Measurements from ENCODE around the gene TEN1. TPM values are rescaled to one million over a fixed set of nuclear protein-coding genes. Genes with fewer than 3 reads are reported as not detected.

Gene TEN1
- total and polyA plus RNA-seq, 9 of the 15 experiments (the other 6 are each of a cell fraction or from before 2014, with no cell fraction given): 1.3 to 25.7 (median 10.1) TPM

- TF ChIP-seq CEBPZ (IDR thresholded peaks at IDR 0.05; ENCODE audit: borderline replicate concordance, low read depth, low read length) (no peak), CBX5 (IDR thresholded peaks at IDR 0.05; ENCODE audit: borderline replicate concordance, low read depth) (0 out of 2 replicates have a peak, but pooled peaks have one; percentile 15), ZBTB26 (CRISPR knock-in tag; IDR thresholded peaks at IDR 0.05) (no peak), GTF2B (IDR thresholded peaks at IDR 0.05; ENCODE audit: extremely low read depth, insufficient read length) (no peak), MXD1 (CRISPR knock-in tag; IDR thresholded peaks at IDR 0.05; ENCODE audit: borderline replicate concordance, poor library complexity, severe bottlenecking) (peak; percentile 12), ZNF263 (CRISPR knock-in tag; IDR thresholded peaks at IDR 0.05; ENCODE audit: borderline replicate concordance) (peak; percentile 28; the same call in 1 of the 2 replicates), ZFP1 (CRISPR knock-in tag; IDR thresholded peaks at IDR 0.05) (no peak), ETV6 (IDR thresholded peaks at IDR 0.05; ENCODE audit: borderline replicate concordance in 1 of 2, low read depth in 2 of 2, low read length in 1 of 2) (no peak), ETV6 (CRISPR knock-in tag; IDR thresholded peaks at IDR 0.05; ENCODE audit: borderline replicate concordance) (no peak), GATA2 (CRISPR knock-in tag; IDR thresholded peaks at IDR 0.05) (no peak), CREB3L1 (IDR thresholded peaks at IDR 0.05; ENCODE audit: borderline replicate concordance, low read depth) (peak; percentile 84), ZNF134 (CRISPR knock-in tag; conservative IDR thresholded peaks at IDR 0.05) (no peak), GATAD2A (IDR thresholded peaks at IDR 0.05) (peak; percentile 76; the same call in 1 of the 2 replicates)
Measured at GRCh38 chr17:75940727-75941441, 38.2 kb upstream of the TEN1 start, which contains the start of gene FBF1 (continued).
